ENCODE results near the gene PRRT3. TPM values are rescaled to one million over a fixed set of nuclear protein-coding genes. Genes with fewer than 3 reads are reported as not detected.

Gene PRRT3
- total and polyA plus RNA-seq, 12 donors, result 0.30 to 6.4 (median 3.0) TPM

DNA sequence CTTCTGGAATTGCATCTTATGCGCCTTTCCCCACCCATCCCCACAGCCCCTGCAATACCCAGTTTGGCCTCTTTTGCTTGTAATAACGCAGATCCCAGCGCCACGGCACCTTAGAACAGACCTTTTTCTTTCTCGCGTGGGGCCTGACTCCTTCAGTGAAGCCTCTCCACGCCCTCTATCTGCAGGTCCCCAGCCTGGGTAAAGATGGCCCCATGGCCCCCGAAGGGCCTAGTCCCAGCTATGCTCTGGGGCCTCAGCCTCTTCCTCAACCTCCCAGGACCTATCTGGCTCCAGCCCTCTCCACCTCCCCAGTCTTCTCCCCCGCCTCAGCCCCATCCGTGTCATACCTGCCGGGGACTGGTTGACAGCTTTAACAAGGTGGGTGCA, 18.0 kb downstream of the PRRT3 start:
- H3K4me3 ChIP-seq, result peak overlapping the region; percentile 11 to 98 (median 62)
- H3K9me3 ChIP-seq (replicated peaks in 1 of 3), result no peaks in the 10 kb centered on the region
- TF ChIP-seq, protein P1, sequence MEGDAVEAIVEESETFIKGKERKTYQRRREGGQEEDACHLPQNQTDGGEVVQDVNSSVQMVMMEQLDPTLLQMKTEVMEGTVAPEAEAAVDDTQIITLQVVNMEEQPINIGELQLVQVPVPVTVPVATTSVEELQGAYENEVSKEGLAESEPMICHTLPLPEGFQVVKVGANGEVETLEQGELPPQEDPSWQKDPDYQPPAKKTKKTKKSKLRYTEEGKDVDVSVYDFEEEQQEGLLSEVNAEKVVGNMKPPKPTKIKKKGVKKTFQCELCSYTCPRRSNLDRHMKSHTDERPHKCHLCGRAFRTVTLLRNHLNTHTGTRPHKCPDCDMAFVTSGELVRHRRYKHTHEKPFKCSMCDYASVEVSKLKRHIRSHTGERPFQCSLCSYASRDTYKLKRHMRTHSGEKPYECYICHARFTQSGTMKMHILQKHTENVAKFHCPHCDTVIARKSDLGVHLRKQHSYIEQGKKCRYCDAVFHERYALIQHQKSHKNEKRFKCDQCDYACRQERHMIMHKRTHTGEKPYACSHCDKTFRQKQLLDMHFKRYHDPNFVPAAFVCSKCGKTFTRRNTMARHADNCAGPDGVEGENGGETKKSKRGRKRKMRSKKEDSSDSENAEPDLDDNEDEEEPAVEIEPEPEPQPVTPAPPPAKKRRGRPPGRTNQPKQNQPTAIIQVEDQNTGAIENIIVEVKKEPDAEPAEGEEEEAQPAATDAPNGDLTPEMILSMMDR (IDR thresholded peaks at IDR 0.05), result peak in 4 of 6 experiments; percentile 16 to 37 (median 29)
- TF ChIP-seq POLR2A (IDR thresholded peaks at IDR 0.05), result no peak
- H3K27ac ChIP-seq, result peak overlapping the region; percentile 89 to 97 (median 92)
- peaks cover 21 to 24% of the 10 kb centered on the region in 2 donors for H3K4me1 ChIP-seq (replicated peaks in 1 of 2)
- no peaks in the 10 kb centered on the region for H3K27me3 ChIP-seq
- 8 to 23% (median 17%) methylated on average over 8 to 11 of the region's 11 CpGs for WGBS, 4 donors
- H3K36me3 ChIP-seq (replicated peaks in 1 of 2), result peaks cover 0 to 32% of the 10 kb centered on the region in 2 donors
- intact Hi-C loops (cut with DNase I), result no loop called here
- DNase-seq, result peak in 3 of 7 donors; percentile 39 to 51 (median 46)

DNA sequence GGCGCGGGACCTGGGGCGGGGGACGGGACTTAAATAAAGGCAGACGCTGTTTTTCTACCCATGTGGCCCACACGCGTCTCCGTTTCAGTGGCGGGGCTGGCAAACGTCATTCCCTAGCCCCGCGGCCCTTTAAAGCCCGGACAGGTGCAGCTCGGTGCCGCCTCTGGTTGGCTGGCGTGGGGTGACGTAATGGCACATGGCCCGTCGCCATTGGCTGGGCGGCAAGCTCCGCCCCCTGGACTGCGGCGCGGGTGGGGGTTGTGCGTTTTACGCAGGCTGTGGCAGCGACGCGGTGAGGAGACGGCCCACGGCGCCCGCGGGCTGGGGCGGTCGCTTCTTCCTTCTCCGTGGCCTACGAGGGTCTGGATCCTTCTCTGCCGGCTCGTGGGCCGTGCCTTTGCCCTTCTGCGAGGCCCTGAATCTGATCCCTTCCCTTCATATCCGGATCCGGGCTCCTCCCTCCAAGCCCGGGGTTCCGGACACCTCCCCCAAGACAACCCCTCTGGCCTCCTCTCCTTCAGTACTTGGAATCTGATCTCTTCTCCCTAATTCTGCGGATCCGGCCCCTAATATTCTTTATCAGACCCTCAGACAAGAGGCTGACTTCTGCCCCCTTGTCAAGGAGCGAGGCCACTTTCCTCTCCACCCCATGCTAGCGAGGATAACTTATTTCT, 18.5 kb downstream of the PRRT3 start, which contains the start of gene CRELD1:
CRELD1 (plus strand) TSS at position 274 of the 674 bp plus-strand sequence. CDS start 605 bp downstream, outside the sequence.
- H3K4me3 ChIP-seq, result peak within 1 kb of the TSS; percentile 11 to 98 (median 62)
- H3K4me1 ChIP-seq (replicated peaks in 1 of 2), result peaks cover 21 to 24% of the 10 kb centered on the region in 2 donors
- H3K9me3 ChIP-seq (replicated peaks in 1 of 3), result no peaks in the 10 kb centered on the region
- peak; percentile 95 to 98 (median 97) for DNase-seq
- TF ChIP-seq, protein P1 (IDR thresholded peaks at IDR 0.05), result no peak
- TF ChIP-seq POLR2A (IDR thresholded peaks at IDR 0.05), result peak; percentile 84 to 89
- H3K27me3 ChIP-seq, result no peaks in the 10 kb centered on the region
- WGBS, 4 donors, result 0 to 1% (median 0%) methylated on average over 19 to 50 of the region's 50 CpGs
- intact Hi-C loops (cut with DNase I), result no loop called here
- H3K36me3 ChIP-seq (replicated peaks in 1 of 2), result peaks cover 0 to 35% of the 10 kb centered on the region in 2 donors
- H3K27ac ChIP-seq, result peak within 1 kb of the TSS; percentile 89 to 97 (median 92)

DNA sequence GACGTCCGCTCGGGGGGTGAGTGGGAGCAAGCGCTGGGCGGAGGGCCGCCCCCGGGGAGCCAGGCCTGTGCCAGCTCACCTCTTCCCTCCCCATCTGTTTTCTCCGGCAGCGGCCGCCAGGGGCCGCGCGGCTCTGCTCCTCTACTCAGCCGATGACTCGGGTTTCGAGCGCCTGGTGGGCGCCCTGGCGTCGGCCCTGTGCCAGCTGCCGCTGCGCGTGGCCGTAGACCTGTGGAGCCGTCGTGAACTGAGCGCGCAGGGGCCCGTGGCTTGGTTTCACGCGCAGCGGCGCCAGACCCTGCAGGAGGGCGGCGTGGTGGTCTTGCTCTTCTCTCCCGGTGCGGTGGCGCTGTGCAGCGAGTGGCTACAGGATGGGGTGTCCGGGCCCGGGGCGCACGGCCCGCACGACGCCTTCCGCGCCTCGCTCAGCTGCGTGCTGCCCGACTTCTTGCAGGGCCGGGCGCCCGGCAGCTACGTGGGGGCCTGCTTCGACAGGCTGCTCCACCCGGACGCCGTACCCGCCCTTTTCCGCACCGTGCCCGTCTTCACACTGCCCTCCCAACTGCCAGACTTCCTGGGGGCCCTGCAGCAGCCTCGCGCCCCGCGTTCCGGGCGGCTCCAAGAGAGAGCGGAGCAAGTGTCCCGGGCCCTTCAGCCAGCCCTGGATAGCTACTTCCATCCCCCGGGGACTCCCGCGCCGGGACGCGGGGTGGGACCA, 19.2 kb downstream of the PRRT3 start:
- Histone ChIP-seq H3K9me3 (replicated peaks in 1 of 3) (no peaks in the 10 kb centered on the region), H3K4me1 (replicated peaks in 1 of 2) (peaks cover 21 to 24% of the 10 kb centered on the region in 2 donors), H3K36me3 (replicated peaks in 1 of 2) (peaks cover 0 to 37% of the 10 kb centered on the region in 2 donors), H3K27ac (peak overlapping the region in 4 of 5 donors; percentile 89 to 97 (median 93)), H3K27me3 (no peaks in the 10 kb centered on the region), H3K4me3 (peak overlapping the region in 3 of 4 donors; percentile 45 to 98 (median 59))
- intact Hi-C loops (cut with DNase I), result no loop called here
- TF ChIP-seq, protein P1 (IDR thresholded peaks at IDR 0.05), result peak; percentile 38 to 83 (median 74)
- TF ChIP-seq POLR2A (IDR thresholded peaks at IDR 0.05), result no peak
- WGBS, 4 donors, result 0 to 2% (median 1%) methylated on average over 9 to 77 of the region's 77 CpGs; no CpG with 5 or more reads in 1 of the 4 donors
- peak; percentile 79 to 92 (median 86) for DNase-seq

DNA sequence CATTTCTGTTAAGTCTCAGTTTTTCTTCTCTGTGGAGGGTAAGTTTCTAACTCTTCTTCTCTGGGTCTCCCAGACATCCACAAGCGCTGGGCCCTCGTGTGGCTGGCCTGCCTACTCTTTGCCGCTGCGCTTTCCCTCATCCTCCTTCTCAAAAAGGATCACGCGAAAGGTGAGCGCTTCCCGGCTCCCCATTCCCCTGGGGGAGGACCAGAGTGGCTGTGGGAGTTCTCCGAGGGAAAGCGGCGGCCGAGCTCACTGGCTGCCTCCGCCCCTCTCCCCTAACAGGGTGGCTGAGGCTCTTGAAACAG, 19.7 kb downstream of the PRRT3 start:
- no peaks in the 10 kb centered on the region for H3K27me3 ChIP-seq
- H3K9me3 ChIP-seq (replicated peaks in 1 of 3), result no peaks in the 10 kb centered on the region
- WGBS, 4 donors, result 3 to 10% (median 5%) methylated on average over 10 to 13 of the region's 13 CpGs
- peak overlapping the region in 4 of 5 donors; percentile 89 to 97 (median 93) for H3K27ac ChIP-seq
- H3K36me3 ChIP-seq (replicated peaks in 1 of 2), result peaks cover 0 to 34% of the 10 kb centered on the region in 2 donors
- H3K4me1 ChIP-seq (replicated peaks in 1 of 2), result peaks cover 21 to 24% of the 10 kb centered on the region in 2 donors
- no peak for DNase-seq
- H3K4me3 ChIP-seq, result peak overlapping the region in 2 of 4 donors; percentile 59 to 98
- intact Hi-C loops (cut with DNase I), result no loop called here
- TF ChIP-seq, protein P1 (IDR thresholded peaks at IDR 0.05), result no peak
- no peak for TF ChIP-seq POLR2A (IDR thresholded peaks at IDR 0.05)
